ENCODE data around the gene SNX7.
A peak's percentile ranks its signal among the peaks of the same experiment; 100 is the strongest.

SNX7 gene

GRCh38 chr1:98662356-98662670 lies 792 bp downstream of the SNX7 start:
- Histone ChIP-seq H3K27ac (no peak overlapping the region), H3K9me3 (ENCODE audit: low read depth, low read length) (no peaks in the 10 kb centered on the region), H3K4me3 (peak overlapping the region; percentile 86), H3K36me3 (ENCODE audit: insufficient read depth, low read length) (no peaks in the 10 kb centered on the region), H3K9ac (ENCODE audit: insufficient read length) (peak overlapping the region; percentile 61)
- no peak for TF ChIP-seq POLR2AphosphoS5 (IDR thresholded peaks at IDR 0.05; ENCODE audit: borderline replicate concordance, low read depth, low read length)
- TF ChIP-seq EZH2 (IDR thresholded peaks at IDR 0.05), result no peak
- TF ChIP-seq FOXP2 (optimal IDR thresholded peaks at IDR 0.05; ENCODE audit: control extremely low read depth, extremely low read length, insufficient read depth), result no peak
- DNase-seq (ENCODE audit: low read depth, low spot score), result no peak

DNA sequence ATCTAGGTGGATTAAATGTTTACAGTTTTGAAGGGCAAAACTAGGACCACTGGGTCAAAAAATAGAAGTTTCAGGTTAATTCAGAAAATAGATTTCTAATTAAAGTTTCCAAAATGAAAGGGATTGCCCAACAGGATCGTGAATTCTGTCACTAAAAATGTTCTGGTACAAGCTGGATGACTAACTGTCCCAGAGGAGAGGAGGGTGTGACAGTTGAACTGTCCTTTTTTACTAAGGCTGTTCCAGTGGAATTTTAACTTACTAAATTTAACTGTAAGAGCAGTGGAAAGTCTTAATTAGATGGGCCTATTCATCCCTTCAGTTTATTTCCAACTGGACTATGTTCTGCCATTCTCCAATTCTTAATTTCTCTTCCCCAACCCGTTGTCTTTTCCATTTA lies 7.2 kb downstream of the SNX7 start:
- H3K4me3 ChIP-seq, result no peak overlapping the region
- no peaks in the 10 kb centered on the region for H3K9me3 ChIP-seq (ENCODE audit: low read depth, low read length)
- H3K27ac ChIP-seq, result no peak overlapping the region
- no peaks in the 10 kb centered on the region for H3K36me3 ChIP-seq (ENCODE audit: insufficient read depth, low read length)
- no peak overlapping the region for H3K9ac ChIP-seq (ENCODE audit: insufficient read length)
- DNase-seq (ENCODE audit: low read depth, low spot score), result no peak
- TF ChIP-seq POLR2AphosphoS5 (IDR thresholded peaks at IDR 0.05; ENCODE audit: borderline replicate concordance, low read depth, low read length) (no peak), FOXP2 (optimal IDR thresholded peaks at IDR 0.05; ENCODE audit: control extremely low read depth, extremely low read length, insufficient read depth) (no peak), EZH2 (IDR thresholded peaks at IDR 0.05) (no peak)

GRCh38 chr1:98669355-98670296 lies 8.1 kb downstream of the SNX7 start:
- Histone ChIP-seq H3K9me3 (ENCODE audit: low read depth, low read length) (no peaks in the 10 kb centered on the region), H3K4me3 (no peak overlapping the region), H3K9ac (ENCODE audit: insufficient read length) (no peak overlapping the region), H3K27ac (no peak overlapping the region), H3K36me3 (ENCODE audit: insufficient read depth, low read length) (no peaks in the 10 kb centered on the region)
- DNase-seq (ENCODE audit: low read depth, low spot score), result no peak
- TF ChIP-seq FOXP2 (optimal IDR thresholded peaks at IDR 0.05; ENCODE audit: control extremely low read depth, extremely low read length, insufficient read depth), result no peak
- no peak for TF ChIP-seq POLR2AphosphoS5 (IDR thresholded peaks at IDR 0.05; ENCODE audit: borderline replicate concordance, low read depth, low read length)
- no peak for TF ChIP-seq EZH2 (IDR thresholded peaks at IDR 0.05)

- Histone ChIP-seq H3K9me3 (ENCODE audit: low read depth, low read length) (no peaks in the 10 kb centered on the region), H3K36me3 (ENCODE audit: insufficient read depth, low read length) (no peaks in the 10 kb centered on the region), H3K9ac (ENCODE audit: insufficient read length) (no peak overlapping the region), H3K4me3 (no peak overlapping the region), H3K27ac (no peak overlapping the region)
- TF ChIP-seq FOXP2 (optimal IDR thresholded peaks at IDR 0.05; ENCODE audit: control extremely low read depth, extremely low read length, insufficient read depth) (no peak), POLR2AphosphoS5 (IDR thresholded peaks at IDR 0.05; ENCODE audit: borderline replicate concordance, low read depth, low read length) (no peak), EZH2 (IDR thresholded peaks at IDR 0.05) (no peak)
- no peak for DNase-seq (ENCODE audit: low read depth, low spot score)
Measured at GRCh38 chr1:98672189-98672588, 10.7 kb downstream of the SNX7 start.

DNA sequence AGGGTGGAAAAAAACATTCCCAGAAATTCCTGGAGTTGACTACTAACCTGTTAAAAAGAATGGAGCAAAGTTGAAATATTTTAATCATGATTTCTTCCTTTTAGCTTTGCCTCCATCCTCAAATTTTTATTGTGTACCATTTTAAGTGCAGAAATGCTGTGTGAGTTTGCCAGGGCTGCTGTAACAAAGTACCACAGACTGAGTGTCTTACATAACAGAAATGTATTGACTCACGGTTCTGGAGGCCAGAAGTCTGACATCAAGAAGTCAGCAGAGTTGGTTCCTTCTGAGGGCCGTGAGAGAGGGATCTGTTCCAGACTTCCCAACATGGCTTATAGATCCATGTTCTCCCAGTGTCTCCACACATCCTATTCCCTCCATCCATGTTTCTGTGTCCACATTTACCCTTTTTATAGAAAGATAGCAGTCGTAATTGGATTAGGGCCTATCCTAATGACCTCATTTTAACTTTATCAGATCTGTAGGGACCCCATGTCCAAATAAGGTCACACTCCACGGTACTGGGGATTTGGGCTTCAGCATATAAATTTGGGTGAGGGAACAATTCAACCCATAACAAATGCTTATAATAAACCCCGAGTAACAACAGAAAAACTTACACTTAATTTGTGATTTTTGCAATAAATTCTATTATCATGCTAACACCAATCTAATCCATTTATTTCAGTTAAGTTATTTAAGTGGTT lies 12.7 kb downstream of the SNX7 start:
- Histone ChIP-seq H3K36me3 (ENCODE audit: insufficient read depth, low read length) (no peaks in the 10 kb centered on the region), H3K9me3 (ENCODE audit: low read depth, low read length) (no peaks in the 10 kb centered on the region), H3K27ac (no peak overlapping the region), H3K9ac (ENCODE audit: insufficient read length) (no peak overlapping the region), H3K4me3 (no peak overlapping the region)
- DNase-seq (ENCODE audit: low read depth, low spot score), result no peak
- TF ChIP-seq EZH2 (IDR thresholded peaks at IDR 0.05) (no peak), POLR2AphosphoS5 (IDR thresholded peaks at IDR 0.05; ENCODE audit: borderline replicate concordance, low read depth, low read length) (no peak), FOXP2 (optimal IDR thresholded peaks at IDR 0.05; ENCODE audit: control extremely low read depth, extremely low read length, insufficient read depth) (no peak)

DNA sequence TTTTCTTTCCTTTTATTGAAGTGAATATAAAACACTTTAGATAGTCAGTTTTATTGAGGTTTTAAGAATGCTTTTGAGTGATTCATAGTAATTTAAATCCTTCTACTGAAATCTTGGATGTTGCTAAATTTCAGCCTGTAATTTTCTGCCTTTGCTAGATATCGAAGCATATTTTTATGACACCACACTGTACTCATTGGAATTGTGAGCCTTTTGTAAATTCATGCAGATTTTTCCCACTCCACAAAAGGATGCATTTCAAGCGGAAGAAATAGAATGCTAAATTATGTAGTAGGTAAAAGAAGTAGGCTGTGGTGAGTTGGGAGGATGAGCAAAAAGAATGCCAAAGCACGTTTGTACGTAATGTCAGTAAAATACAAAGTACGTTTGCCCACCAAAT lies 13.8 kb downstream of the SNX7 start:
- H3K4me3 ChIP-seq, result no peak overlapping the region
- TF ChIP-seq POLR2AphosphoS5 (IDR thresholded peaks at IDR 0.05; ENCODE audit: borderline replicate concordance, low read depth, low read length) (no peak), FOXP2 (optimal IDR thresholded peaks at IDR 0.05; ENCODE audit: control extremely low read depth, extremely low read length, insufficient read depth) (no peak), EZH2 (IDR thresholded peaks at IDR 0.05) (no peak)
- no peaks in the 10 kb centered on the region for H3K9me3 ChIP-seq (ENCODE audit: low read depth, low read length)
- DNase-seq (ENCODE audit: low read depth, low spot score), result no peak
- no peak overlapping the region for H3K9ac ChIP-seq (ENCODE audit: insufficient read length)
- peak overlapping the region; percentile 6; the same call in 1 of the 2 replicates for H3K27ac ChIP-seq
- no peaks in the 10 kb centered on the region for H3K36me3 ChIP-seq (ENCODE audit: insufficient read depth, low read length)

- H3K9ac ChIP-seq (ENCODE audit: insufficient read length), result no peak overlapping the region
- no peaks in the 10 kb centered on the region for H3K9me3 ChIP-seq (ENCODE audit: low read depth, low read length)
- no peaks in the 10 kb centered on the region for H3K36me3 ChIP-seq (ENCODE audit: insufficient read depth, low read length)
- H3K4me3 ChIP-seq, result no peak overlapping the region
- no peak for TF ChIP-seq FOXP2 (optimal IDR thresholded peaks at IDR 0.05; ENCODE audit: control extremely low read depth, extremely low read length, insufficient read depth)
- TF ChIP-seq EZH2 (IDR thresholded peaks at IDR 0.05), result no peak
- TF ChIP-seq POLR2AphosphoS5 (IDR thresholded peaks at IDR 0.05; ENCODE audit: borderline replicate concordance, low read depth, low read length), result no peak
- DNase-seq (ENCODE audit: low read depth, low spot score), result no peak
- no peak overlapping the region for H3K27ac ChIP-seq
Measured at GRCh38 chr1:98677288-98677687, 15.8 kb downstream of the SNX7 start.

GRCh38 chr1:98681812-98682211 lies 20.3 kb downstream of the SNX7 start:
- H3K9me3 ChIP-seq (ENCODE audit: low read depth, low read length), result no peaks in the 10 kb centered on the region
- H3K36me3 ChIP-seq (ENCODE audit: insufficient read depth, low read length), result no peaks in the 10 kb centered on the region
- no peak overlapping the region for H3K4me3 ChIP-seq
- no peak overlapping the region for H3K27ac ChIP-seq
- no peak overlapping the region for H3K9ac ChIP-seq (ENCODE audit: insufficient read length)
- TF ChIP-seq EZH2 (IDR thresholded peaks at IDR 0.05), result no peak
- no peak for TF ChIP-seq POLR2AphosphoS5 (IDR thresholded peaks at IDR 0.05; ENCODE audit: borderline replicate concordance, low read depth, low read length)
- no peak for TF ChIP-seq FOXP2 (optimal IDR thresholded peaks at IDR 0.05; ENCODE audit: control extremely low read depth, extremely low read length, insufficient read depth)
- DNase-seq (ENCODE audit: low read depth, low spot score), result no peak

All from SK-N-MC (cell line).